SK-N-SH treated with all-trans-retinoic acid at 6 μM for 48 hours (cell line): ENCODE data around the gene GJA4.

Experiments
- ATAC-seq: fragments of 200-7000 bp; cut with Tn5 transposase; 3 replicates; pipeline ENCODE4 v1.9.1; 2020; ENCODE audit warnings: mild to moderate bottlenecking, moderate library complexity
- ARNTL ChIP-seq: fragments of 450-650 bp; formaldehyde crosslinking; IDR thresholded peaks from 2 replicates; pipeline ENCODE4 v1.5.0; 2020; ENCODE audit warnings: low read depth, mild to moderate bottlenecking, moderate library complexity, borderline replicate concordance
- BACH2 ChIP-seq: fragments of 250-450 bp; sonication (Bioruptor Pico); IDR thresholded peaks from 2 replicates; pipeline ENCODE4 v1.9.0; 2021; ENCODE audit warnings: mild to moderate bottlenecking, borderline replicate concordance
- CSDC2 ChIP-seq: fragments of 250-450 bp; sonication (Bioruptor Pico); IDR thresholded peaks from 2 replicates; pipeline ENCODE4 v1.5.0; 2020; ENCODE audit warnings: mild to moderate bottlenecking, moderate library complexity
- ESRRG ChIP-seq: fragments of 250-450 bp; sonication (Bioruptor Pico); IDR thresholded peaks from 2 replicates; pipeline ENCODE4 v1.6.1; 2021; ENCODE audit warnings: mild to moderate bottlenecking
- GLIS3 ChIP-seq: fragments of 250-450 bp; sonication (Bioruptor Pico); IDR thresholded peaks from 2 replicates; pipeline ENCODE4 v1.5.0; 2020; ENCODE audit warnings: mild to moderate bottlenecking, moderate library complexity
- ISL1 ChIP-seq: fragments of 250-450 bp; sonication (Bioruptor Pico); IDR thresholded peaks from 2 replicates; pipeline ENCODE4 v2.1.2; 2022; ENCODE audit warnings: mild to moderate bottlenecking, moderate library complexity
- OSR1 ChIP-seq: fragments of 250-450 bp; sonication (Bioruptor Pico); IDR thresholded peaks from 2 replicates; pipeline ENCODE4 v1.8.0; 2022; ENCODE audit warnings: moderate library complexity, mild to moderate bottlenecking, inconsistent platforms
- PPARA ChIP-seq: fragments of 250-450 bp; sonication (Bioruptor Pico); IDR thresholded peaks from 2 replicates; pipeline ENCODE4 v1.5.0; 2020; ENCODE audit warnings: mild to moderate bottlenecking, borderline replicate concordance
- RARB ChIP-seq: fragments of 250-450 bp; sonication (Bioruptor Pico); IDR thresholded peaks from 2 replicates; pipeline ENCODE4 v1.8.0; 2021; ENCODE audit warnings: mild to moderate bottlenecking, moderate library complexity
- TCF4 ChIP-seq: fragments of 250-450 bp; sonication (Bioruptor Pico); IDR thresholded peaks from 2 replicates; pipeline ENCODE4 v1.8.0; 2021; ENCODE audit warnings: mild to moderate bottlenecking, moderate library complexity, borderline replicate concordance
- TOX ChIP-seq: fragments of 250-450 bp; sonication (Bioruptor Pico); IDR thresholded peaks from 2 replicates; pipeline ENCODE4 v1.8.0; 2021; ENCODE audit warnings: mild to moderate bottlenecking, moderate library complexity, borderline replicate concordance
- ZC3H10 ChIP-seq: fragments of 250-450 bp; sonication (Bioruptor Pico); IDR thresholded peaks from 2 replicates; pipeline ENCODE4 v1.5.1; 2021; ENCODE audit warnings: mild to moderate bottlenecking, moderate library complexity
- ZFP3 ChIP-seq: fragments of 250-450 bp; sonication (Bioruptor Pico); IDR thresholded peaks from 2 replicates; pipeline ENCODE4 v1.5.0; 2020; ENCODE audit warnings: mild to moderate bottlenecking, moderate library complexity
- ZFP30 ChIP-seq: fragments of 450-650 bp; formaldehyde crosslinking; IDR thresholded peaks from 2 replicates; pipeline ENCODE4 v1.5.0; 2022; ENCODE audit warnings: mild to moderate bottlenecking, moderate library complexity
- ZNF565 ChIP-seq: fragments of 450-650 bp; formaldehyde crosslinking; conservative IDR thresholded peaks from 2 replicates; pipeline ENCODE4 v1.5.0; 2020; ENCODE audit warnings: low read depth, mild to moderate bottlenecking, moderate library complexity
- ZNF70 ChIP-seq: fragments of 450-650 bp; formaldehyde crosslinking; IDR thresholded peaks from 2 replicates; pipeline ENCODE4 v1.5.0; 2020; ENCODE audit warnings: mild to moderate bottlenecking, moderate library complexity
- ZNF8 ChIP-seq: fragments of 450-650 bp; formaldehyde crosslinking; IDR thresholded peaks from 2 replicates; pipeline ENCODE4 v1.5.0; 2020; ENCODE audit warnings: mild to moderate bottlenecking, moderate library complexity
- TF ChIP-seq, protein P1 (sequence below): fragments of 250-450 bp; sonication (Bioruptor Pico); IDR thresholded peaks from 2 replicates; pipeline ENCODE4 v1.5.1; 2021; ENCODE audit warnings: mild to moderate bottlenecking, moderate library complexity
- TF ChIP-seq, protein P2 (sequence below): fragments of 250-450 bp; sonication (Bioruptor Pico); IDR thresholded peaks from 2 replicates; pipeline ENCODE4 v1.8.0; 2020; ENCODE audit warnings: mild to moderate bottlenecking, moderate library complexity, borderline replicate concordance
- TF ChIP-seq, protein P3 (sequence below): fragments of 250-450 bp; sonication (Bioruptor Pico); IDR thresholded peaks from 2 replicates; pipeline ENCODE4 v1.8.0; 2021; ENCODE audit warnings: low read depth, mild to moderate bottlenecking, moderate library complexity, borderline replicate concordance
- TF ChIP-seq, protein P4 (sequence below): fragments of 250-450 bp; sonication (Bioruptor Pico); IDR thresholded peaks from 2 replicates; pipeline ENCODE4 v1.5.1; 2020; ENCODE audit warnings: low read depth, mild to moderate bottlenecking, moderate library complexity

The GJA4 gene

DNA sequence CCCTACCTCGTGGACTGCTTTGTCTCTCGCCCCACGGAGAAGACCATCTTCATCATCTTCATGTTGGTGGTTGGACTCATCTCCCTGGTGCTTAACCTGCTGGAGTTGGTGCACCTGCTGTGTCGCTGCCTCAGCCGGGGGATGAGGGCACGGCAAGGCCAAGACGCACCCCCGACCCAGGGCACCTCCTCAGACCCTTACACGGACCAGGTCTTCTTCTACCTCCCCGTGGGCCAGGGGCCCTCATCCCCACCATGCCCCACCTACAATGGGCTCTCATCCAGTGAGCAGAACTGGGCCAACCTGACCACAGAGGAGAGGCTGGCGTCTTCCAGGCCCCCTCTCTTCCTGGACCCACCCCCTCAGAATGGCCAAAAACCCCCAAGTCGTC, 2.0 kb downstream of the GJA4 start (continued):
- TF ChIP-seq, protein P1, sequence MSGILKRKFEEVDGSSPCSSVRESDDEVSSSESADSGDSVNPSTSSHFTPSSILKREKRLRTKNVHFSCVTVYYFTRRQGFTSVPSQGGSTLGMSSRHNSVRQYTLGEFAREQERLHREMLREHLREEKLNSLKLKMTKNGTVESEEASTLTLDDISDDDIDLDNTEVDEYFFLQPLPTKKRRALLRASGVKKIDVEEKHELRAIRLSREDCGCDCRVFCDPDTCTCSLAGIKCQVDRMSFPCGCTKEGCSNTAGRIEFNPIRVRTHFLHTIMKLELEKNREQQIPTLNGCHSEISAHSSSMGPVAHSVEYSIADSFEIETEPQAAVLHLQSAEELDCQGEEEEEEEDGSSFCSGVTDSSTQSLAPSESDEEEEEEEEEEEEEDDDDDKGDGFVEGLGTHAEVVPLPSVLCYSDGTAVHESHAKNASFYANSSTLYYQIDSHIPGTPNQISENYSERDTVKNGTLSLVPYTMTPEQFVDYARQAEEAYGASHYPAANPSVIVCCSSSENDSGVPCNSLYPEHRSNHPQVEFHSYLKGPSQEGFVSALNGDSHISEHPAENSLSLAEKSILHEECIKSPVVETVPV (CRISPR knock-in tag) = no peak
- no peak for TF ChIP-seq ZC3H10
- no peak for TF ChIP-seq ISL1
- TF ChIP-seq OSR1 (CRISPR knock-in tag) = no peak
- no peak for TF ChIP-seq GLIS3 (CRISPR knock-in tag)
- no peak for TF ChIP-seq ZNF8 (CRISPR knock-in tag)
- no peak for TF ChIP-seq ESRRG (CRISPR knock-in tag)
- no peak for TF ChIP-seq PPARA (CRISPR knock-in tag)
- no peak for TF ChIP-seq ARNTL
- no peak for TF ChIP-seq ZNF70 (CRISPR knock-in tag)
- TF ChIP-seq, protein P2, sequence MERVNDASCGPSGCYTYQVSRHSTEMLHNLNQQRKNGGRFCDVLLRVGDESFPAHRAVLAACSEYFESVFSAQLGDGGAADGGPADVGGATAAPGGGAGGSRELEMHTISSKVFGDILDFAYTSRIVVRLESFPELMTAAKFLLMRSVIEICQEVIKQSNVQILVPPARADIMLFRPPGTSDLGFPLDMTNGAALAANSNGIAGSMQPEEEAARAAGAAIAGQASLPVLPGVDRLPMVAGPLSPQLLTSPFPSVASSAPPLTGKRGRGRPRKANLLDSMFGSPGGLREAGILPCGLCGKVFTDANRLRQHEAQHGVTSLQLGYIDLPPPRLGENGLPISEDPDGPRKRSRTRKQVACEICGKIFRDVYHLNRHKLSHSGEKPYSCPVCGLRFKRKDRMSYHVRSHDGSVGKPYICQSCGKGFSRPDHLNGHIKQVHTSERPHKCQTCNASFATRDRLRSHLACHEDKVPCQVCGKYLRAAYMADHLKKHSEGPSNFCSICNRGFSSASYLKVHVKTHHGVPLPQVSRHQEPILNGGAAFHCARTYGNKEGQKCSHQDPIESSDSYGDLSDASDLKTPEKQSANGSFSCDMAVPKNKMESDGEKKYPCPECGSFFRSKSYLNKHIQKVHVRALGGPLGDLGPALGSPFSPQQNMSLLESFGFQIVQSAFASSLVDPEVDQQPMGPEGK (CRISPR knock-in tag) = no peak

DNA sequence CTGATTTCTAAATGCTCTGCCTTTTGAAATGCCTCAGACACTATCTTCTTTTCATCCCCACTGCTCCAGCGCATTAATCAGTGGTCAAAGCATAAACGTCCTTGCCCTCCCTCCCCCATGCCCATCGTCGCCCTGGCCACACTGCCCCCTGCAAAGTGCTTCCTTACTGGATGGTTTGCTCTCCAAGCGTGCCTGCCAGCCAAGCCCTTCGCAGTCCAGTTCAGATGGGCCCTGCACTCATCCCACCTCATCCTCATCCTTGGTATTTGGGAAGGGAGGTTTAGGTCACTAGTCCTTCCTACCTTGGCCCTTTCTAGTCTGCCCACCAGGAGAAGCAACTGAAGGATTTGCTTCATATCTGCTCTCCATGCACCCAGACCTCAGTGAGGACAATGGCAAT, 3.1 kb downstream of the GJA4 start:
- no peak for ATAC-seq
- TF ChIP-seq BACH2 (CRISPR knock-in tag) (no peak), ZFP30 (CRISPR knock-in tag) (no peak), TCF4 (CRISPR knock-in tag) (no peak), ZNF8 (CRISPR knock-in tag) (no peak), ZFP3 (CRISPR knock-in tag) (no peak), OSR1 (CRISPR knock-in tag) (no peak), ZNF70 (CRISPR knock-in tag) (no peak), PPARA (CRISPR knock-in tag) (no peak), RARB (CRISPR knock-in tag) (no peak), ESRRG (CRISPR knock-in tag) (no peak), TOX (CRISPR knock-in tag) (no peak), CSDC2 (CRISPR knock-in tag) (no peak), ARNTL (no peak), ZNF565 (CRISPR knock-in tag) (no peak)
- TF ChIP-seq, protein P3, sequence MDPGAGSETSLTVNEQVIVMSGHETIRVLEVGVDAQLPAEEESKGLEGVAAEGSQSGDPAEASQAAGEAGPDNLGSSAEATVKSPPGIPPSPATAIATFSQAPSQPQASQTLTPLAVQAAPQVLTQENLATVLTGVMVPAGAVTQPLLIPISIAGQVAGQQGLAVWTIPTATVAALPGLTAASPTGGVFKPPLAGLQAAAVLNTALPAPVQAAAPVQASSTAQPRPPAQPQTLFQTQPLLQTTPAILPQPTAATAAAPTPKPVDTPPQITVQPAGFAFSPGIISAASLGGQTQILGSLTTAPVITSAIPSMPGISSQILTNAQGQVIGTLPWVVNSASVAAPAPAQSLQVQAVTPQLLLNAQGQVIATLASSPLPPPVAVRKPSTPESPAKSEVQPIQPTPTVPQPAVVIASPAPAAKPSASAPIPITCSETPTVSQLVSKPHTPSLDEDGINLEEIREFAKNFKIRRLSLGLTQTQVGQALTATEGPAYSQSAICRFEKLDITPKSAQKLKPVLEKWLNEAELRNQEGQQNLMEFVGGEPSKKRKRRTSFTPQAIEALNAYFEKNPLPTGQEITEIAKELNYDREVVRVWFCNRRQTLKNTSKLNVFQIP (CRISPR knock-in tag) = no peak
- TF ChIP-seq, protein P4, sequence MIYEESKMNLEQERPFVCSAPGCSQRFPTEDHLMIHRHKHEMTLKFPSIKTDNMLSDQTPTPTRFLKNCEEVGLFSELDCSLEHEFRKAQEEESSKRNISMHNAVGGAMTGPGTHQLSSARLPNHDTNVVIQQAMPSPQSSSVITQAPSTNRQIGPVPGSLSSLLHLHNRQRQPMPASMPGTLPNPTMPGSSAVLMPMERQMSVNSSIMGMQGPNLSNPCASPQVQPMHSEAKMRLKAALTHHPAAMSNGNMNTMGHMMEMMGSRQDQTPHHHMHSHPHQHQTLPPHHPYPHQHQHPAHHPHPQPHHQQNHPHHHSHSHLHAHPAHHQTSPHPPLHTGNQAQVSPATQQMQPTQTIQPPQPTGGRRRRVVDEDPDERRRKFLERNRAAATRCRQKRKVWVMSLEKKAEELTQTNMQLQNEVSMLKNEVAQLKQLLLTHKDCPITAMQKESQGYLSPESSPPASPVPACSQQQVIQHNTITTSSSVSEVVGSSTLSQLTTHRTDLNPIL (CRISPR knock-in tag) = no peak
- TF ChIP-seq, protein P2 (CRISPR knock-in tag) = no peak

DNA sequence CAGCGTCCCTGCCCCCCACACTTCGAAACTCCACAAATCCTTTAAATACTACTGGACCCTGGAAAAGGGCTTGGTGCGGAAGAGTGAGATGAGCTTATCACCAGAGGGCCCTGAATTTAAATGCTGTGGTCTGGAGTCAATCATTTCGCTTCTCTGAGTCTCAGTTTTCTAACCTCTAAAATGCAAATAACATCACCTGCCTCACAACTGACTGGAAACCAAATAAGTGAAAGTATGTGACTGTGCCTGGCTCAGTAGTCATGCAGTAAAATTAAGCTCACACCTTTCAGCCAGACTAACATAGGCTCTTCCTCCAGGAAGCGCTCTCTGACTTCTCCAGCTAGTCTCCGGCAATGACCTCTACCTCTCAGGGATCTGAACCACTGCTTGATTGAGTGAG, 4.2 kb downstream of the GJA4 start:
- TF ChIP-seq, protein P2 (CRISPR knock-in tag) = no peak
- no peak for ATAC-seq
